Testis (tissue), 3 donors: ENCODE data around the gene MOB3B. TPM values are rescaled to one million over a fixed set of nuclear protein-coding genes. Genes with fewer than 3 reads are reported as not detected.

Experiments
- DNase-seq: peaks from one replicate; pipeline ENCODE4 v3.0.0-alpha.2; 2019
- H3K27ac ChIP-seq, 2 donors: fragments of 200-600 bp; sonication (generic); one replicate each; pipeline ENCODE4 v1.5.1; 2019
- H3K27me3 ChIP-seq: fragments of 200-600 bp; sonication (generic); one replicate; pipeline ENCODE4 v1.5.1; 2019
- H3K36me3 ChIP-seq: fragments of 200-600 bp; sonication (generic); one replicate; pipeline ENCODE4 v1.5.1; 2017; ENCODE audit warnings: low read depth; ENCODE audit errors: missing control alignments
- H3K4me1 ChIP-seq: fragments of 200-600 bp; sonication (generic); one replicate; pipeline ENCODE4 v1.5.1; 2019
- H3K4me3 ChIP-seq, 2 donors: fragments of 200-600 bp; sonication (generic); one replicate each; pipeline ENCODE4 v1.5.1; 2017 to 2019
- H3K9me3 ChIP-seq: fragments of 200-600 bp; sonication (generic); one replicate; pipeline ENCODE4 v1.5.1; 2017
- POLR2A ChIP-seq: fragments of 450-650 bp; IDR thresholded peaks from one replicate; pipeline ENCODE4 v1.6.1; 2017; ENCODE audit warnings: antibody characterized with exemption, mild to moderate bottlenecking, moderate library complexity
- WGBS, 2 donors: methylation state at CpG; one replicate each; pipeline ENCODE4 v1.1.5; 2018; 5-methylcytosine and 5-hydroxymethylcytosine counted together
- intact Hi-C: fragments of 100-400 bp; cut with DNase I; formaldehyde crosslinking; loops from one replicate; pipeline ENCODE4 v1.15.1; 2023; ENCODE audit warnings: low total_unique reads
- polyA plus RNA-seq: library from polyadenylated mRNA; stranded (reverse); fragments of 350-450 nt; fragmentation: Illumina TruSeq; extraction: RNeasy Lipid Tissue Mini Kit (QIAGEN cat#74804); gene quantifications from one replicate; pipeline ENCODE4 v1.2.3, GENCODE V29; 2014; ENCODE audit warnings: low read depth, low replicate concordance; ENCODE audit not compliant: insufficient read depth
- total RNA-seq, 2 donors: library from RNA; depleted of rRNA; stranded (reverse); fragments of >200 nt; gene quantifications; one replicate each; pipeline ENCODE4 v1.2.3, GENCODE V29; 2016
- TF ChIP-seq, protein P1 (sequence below), 3 experiments: fragments of 450-650 bp in 2 of 3; fragments of 200-600 bp in 1 of 3; sonication (generic) in 1 of 3; IDR thresholded peaks; one replicate each; pipeline ENCODE4 v1.5.1; 2016 to 2019; ENCODE audit warnings: antibody characterized with exemption in 3 of 3, mild to moderate bottlenecking in 2 of 3, moderate library complexity in 1 of 3

The MOB3B gene
- total and polyA plus RNA-seq, 3 donors from 2014 or later: 9.1 to 23.2 (median 17.5) TPM

DNA sequence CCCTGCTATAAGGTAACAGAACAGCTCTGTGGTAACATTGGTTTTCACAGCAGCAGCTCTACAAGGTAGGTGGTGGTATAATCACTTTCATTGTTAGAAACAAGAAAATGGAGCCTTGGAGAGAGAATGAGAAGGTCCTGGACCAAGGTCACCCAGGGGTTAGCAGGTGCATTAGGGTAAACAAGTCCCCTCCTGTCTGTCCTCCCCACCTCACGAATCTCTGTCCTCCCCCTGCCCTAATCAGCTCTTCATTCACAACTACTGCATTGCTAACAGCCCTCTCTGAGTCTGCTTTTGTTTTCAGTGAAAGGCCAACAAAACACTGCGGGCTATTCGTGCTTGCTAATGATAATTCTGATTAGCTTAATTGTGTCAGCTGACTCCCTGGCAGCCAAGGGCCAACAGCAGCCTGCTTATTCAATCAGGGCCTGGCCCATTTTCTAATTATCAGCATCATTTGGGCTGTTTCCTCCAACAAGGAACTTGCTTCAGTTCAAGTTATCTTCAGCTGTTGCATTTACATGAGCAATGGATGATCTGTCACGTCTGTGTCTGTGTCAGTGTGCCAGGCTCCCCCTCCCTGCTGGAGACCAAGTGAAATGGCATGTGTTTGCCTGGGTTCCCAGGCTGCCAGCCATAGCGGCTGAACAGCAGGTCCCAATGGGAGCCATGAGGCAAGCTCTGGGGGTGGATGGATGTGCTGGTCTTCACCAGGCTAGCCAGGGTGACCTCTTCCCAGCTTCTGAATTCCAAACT is 176.0 kb downstream of the MOB3B start:
- no peaks in the 10 kb centered on the region for H3K9me3 ChIP-seq
- WGBS, 2 donors: 55 to 77% methylated on average over 4 to 5 of the region's 5 CpGs
- H3K4me1 ChIP-seq: peaks cover 34% of the 10 kb centered on the region
- H3K4me3 ChIP-seq: no peak overlapping the region
- intact Hi-C loops: loop anchor here (10.0 kb wide), 1 partner anchor 51 kb away; no protein-coding TSS in a partner anchor
- H3K27ac ChIP-seq: peak overlapping the region; percentile 29 to 41
- no peaks in the 10 kb centered on the region for H3K27me3 ChIP-seq
- DNase-seq: no peak
- TF ChIP-seq, protein P1, sequence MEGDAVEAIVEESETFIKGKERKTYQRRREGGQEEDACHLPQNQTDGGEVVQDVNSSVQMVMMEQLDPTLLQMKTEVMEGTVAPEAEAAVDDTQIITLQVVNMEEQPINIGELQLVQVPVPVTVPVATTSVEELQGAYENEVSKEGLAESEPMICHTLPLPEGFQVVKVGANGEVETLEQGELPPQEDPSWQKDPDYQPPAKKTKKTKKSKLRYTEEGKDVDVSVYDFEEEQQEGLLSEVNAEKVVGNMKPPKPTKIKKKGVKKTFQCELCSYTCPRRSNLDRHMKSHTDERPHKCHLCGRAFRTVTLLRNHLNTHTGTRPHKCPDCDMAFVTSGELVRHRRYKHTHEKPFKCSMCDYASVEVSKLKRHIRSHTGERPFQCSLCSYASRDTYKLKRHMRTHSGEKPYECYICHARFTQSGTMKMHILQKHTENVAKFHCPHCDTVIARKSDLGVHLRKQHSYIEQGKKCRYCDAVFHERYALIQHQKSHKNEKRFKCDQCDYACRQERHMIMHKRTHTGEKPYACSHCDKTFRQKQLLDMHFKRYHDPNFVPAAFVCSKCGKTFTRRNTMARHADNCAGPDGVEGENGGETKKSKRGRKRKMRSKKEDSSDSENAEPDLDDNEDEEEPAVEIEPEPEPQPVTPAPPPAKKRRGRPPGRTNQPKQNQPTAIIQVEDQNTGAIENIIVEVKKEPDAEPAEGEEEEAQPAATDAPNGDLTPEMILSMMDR (IDR thresholded peaks at IDR 0.05): no peak
- H3K36me3 ChIP-seq: no peaks in the 10 kb centered on the region

DNA sequence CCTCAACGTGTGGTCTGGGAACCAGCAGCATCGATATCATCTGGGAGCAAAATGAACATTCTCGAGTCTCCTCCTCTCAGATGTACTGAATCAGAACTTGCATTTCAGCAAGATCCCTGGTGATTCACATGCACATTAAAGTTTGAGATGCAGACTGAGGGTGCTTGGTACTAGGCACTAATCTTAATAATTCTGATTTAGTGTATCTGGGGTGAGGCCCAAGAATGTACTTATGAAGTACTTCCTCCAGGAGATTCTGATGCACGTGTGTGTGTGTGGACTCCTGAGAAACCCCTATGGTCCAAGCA is 176.5 kb downstream of the MOB3B start:
- Histone ChIP-seq H3K9me3 (no peaks in the 10 kb centered on the region), H3K27me3 (no peaks in the 10 kb centered on the region), H3K36me3 (no peaks in the 10 kb centered on the region), H3K27ac (peak overlapping the region in 1 of 2 donors; percentile 41), H3K4me3 (no peak overlapping the region), H3K4me1 (peaks cover 34% of the 10 kb centered on the region)
- no peak for DNase-seq
- intact Hi-C loops: loop anchor here (10.0 kb wide), 1 partner anchor 52 kb away; no protein-coding TSS in a partner anchor
- WGBS, 2 donors: 59 to 80% methylated on average over 4 of the region's 4 CpGs
- no peak for TF ChIP-seq POLR2A
- TF ChIP-seq, protein P1 (IDR thresholded peaks at IDR 0.05): no peak

DNA sequence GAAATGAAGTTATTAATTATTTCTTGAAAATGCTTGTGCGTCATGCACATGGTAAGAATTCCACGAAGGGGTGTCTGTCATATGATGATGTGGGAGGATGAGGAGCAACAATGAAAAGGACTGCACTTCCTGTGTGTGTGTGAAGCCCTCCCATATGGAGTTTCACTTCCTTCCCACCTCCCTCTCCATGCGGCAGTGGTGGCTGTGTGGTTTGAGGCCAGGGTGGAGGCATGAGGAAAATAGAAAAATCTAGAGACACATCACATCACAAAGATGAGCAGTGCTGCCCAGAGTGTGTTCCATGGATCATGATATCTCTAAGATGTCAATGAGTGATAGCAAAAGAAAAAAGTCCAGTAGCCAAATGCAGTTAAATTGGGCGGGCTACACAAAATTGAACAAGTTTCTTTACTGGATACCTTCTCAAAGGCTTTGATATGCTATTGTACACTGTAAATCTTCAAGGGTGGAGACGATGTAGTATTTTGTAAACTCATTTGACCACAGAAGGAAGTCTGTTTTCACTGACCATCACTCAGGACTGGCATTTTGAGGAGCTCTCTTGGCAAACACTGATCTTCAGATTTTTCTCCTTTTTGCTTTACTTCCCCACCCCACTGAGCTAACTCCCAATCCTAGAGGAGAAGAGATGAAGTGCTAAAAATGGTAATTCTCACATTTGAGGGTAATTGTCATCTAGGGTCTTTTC is 177.0 kb downstream of the MOB3B start:
- Histone ChIP-seq H3K9me3 (no peaks in the 10 kb centered on the region), H3K27me3 (no peaks in the 10 kb centered on the region), H3K4me3 (no peak overlapping the region), H3K27ac (peak overlapping the region in 1 of 2 donors; percentile 50), H3K4me1 (peaks cover 34% of the 10 kb centered on the region), H3K36me3 (no peaks in the 10 kb centered on the region)
- no peak for DNase-seq
- intact Hi-C loops: loop anchor here (10.0 kb wide), 1 partner anchor 52 kb away; no protein-coding TSS in a partner anchor
- TF ChIP-seq, protein P1 (IDR thresholded peaks at IDR 0.05): no peak
- 83 to 84% methylated on average over 5 of the region's 5 CpGs for WGBS, 2 donors

DNA sequence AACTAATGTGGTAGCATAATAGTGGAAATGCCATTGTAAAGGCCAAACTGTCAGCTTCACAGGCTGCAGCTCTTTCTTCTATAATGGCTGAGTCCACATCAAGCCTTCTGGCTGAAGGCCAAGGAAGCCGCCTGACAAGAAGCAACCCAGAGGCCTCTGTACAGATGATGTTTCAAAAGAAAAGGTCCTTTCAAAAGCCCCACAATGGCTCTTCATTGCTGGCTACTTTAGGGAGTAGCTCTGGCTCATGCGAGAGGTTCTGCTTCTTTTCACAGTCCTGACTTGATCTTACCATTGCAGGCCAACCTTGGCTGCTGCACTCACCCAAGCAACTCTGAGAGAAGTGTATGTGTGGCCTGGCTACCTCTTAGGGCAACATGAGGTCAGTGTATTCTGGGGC is 178.2 kb downstream of the MOB3B start:
- DNase-seq: peak; percentile 75
- Histone ChIP-seq H3K27ac (peak overlapping the region; percentile 10 to 50), H3K27me3 (no peaks in the 10 kb centered on the region), H3K9me3 (no peaks in the 10 kb centered on the region), H3K4me3 (no peak overlapping the region), H3K36me3 (no peaks in the 10 kb centered on the region), H3K4me1 (peaks cover 29% of the 10 kb centered on the region)
- intact Hi-C loops: loop anchor here (10.0 kb wide), 1 partner anchor 53 kb away; no protein-coding TSS in a partner anchor
- 65 to 82% methylated on average over 2 of the region's 2 CpGs for WGBS, 2 donors
- TF ChIP-seq POLR2A: no peak

DNA sequence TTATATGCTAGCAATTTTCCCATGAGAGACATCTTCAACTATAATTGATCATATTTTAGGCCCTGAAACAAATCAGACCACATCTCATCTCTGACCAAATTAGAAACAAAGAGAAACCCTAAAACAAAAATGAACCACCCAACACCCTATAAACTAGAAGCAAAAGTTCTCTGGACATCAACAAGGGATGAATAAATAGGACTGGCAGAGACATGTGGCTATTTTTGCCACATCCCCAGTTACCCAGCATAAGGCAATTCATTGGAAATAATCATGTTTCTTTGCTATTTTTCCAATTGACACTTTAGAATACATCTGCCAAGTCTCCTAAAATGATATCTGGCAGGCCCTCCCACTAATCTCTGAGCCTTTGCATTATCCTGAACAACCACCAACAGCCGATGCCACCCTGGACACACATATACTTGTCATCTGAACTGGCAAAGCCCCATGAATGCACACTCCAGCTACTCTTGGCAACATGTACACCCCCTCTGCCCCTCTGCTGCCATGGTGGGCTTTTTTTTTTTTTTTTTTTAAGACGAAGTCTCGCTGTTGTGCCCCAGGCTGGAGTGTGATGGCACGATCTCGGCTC is 179.1 kb downstream of the MOB3B start:
- Histone ChIP-seq H3K27me3 (no peaks in the 10 kb centered on the region), H3K36me3 (no peaks in the 10 kb centered on the region), H3K27ac (peak overlapping the region; percentile 10 to 50), H3K4me3 (no peak overlapping the region), H3K4me1 (peaks cover 22% of the 10 kb centered on the region), H3K9me3 (no peaks in the 10 kb centered on the region)
- WGBS, 2 donors: 84 to 94% methylated on average over 5 of the region's 5 CpGs
- intact Hi-C loops: loop anchor here (10.0 kb wide), 1 partner anchor 54 kb away; no protein-coding TSS in a partner anchor
- DNase-seq: no peak
- TF ChIP-seq POLR2A: no peak
- TF ChIP-seq, protein P1 (IDR thresholded peaks at IDR 0.05): no peak
